H1 (cell line): Measurements from ENCODE around the gene TMCO1. TPM values are rescaled to one million over a fixed set of nuclear protein-coding genes. Genes with fewer than 3 reads are reported as not detected.

Source experiments
- CTCF ChIP-seq, 3 experiments: IDR thresholded peaks; 1 replicate in 2 of 3; 2 replicates in 1 of 3; pipeline versions ENCODE4 v1.5.1 to v1.6.1; 2011; ENCODE audit warnings: low read length in 3 of 3, mild to moderate bottlenecking in 3 of 3, inconsistent platforms in 2 of 3, low read depth in 1 of 3, moderate library complexity in 1 of 3; ENCODE audit not compliant: insufficient read depth in 1 of 3; ENCODE audit errors: control extremely low read depth in 1 of 3
- E2F6 ChIP-seq: IDR thresholded peaks from 2 replicates; pipeline ENCODE4 v1.6.1; 2012; ENCODE audit warnings: inconsistent platforms
- EGR1 ChIP-seq: IDR thresholded peaks from 2 replicates; pipeline ENCODE4 v1.6.1; 2011; ENCODE audit warnings: low read depth, low read length, borderline replicate concordance
- KDM5A ChIP-seq: fragments of 200-600 bp; IDR thresholded peaks from 2 replicates; pipeline ENCODE4 v1.7.1; 2012; ENCODE audit warnings: mild to moderate bottlenecking, low read length, inconsistent platforms, mixed read lengths
- POLR2A ChIP-seq, 2 experiments: IDR thresholded peaks; 1 replicate in 1 of 2; 2 replicates in 1 of 2; pipeline ENCODE4 v1.6.1; 2011; ENCODE audit warnings: low read depth in 2 of 2, low read length in 2 of 2, mild to moderate bottlenecking in 2 of 2; ENCODE audit errors: control extremely low read depth in 1 of 2
- SIN3A ChIP-seq, 2 experiments: IDR thresholded peaks in 1 of 2; conservative IDR thresholded peaks in 1 of 2; 2 replicates each; pipeline ENCODE4 v1.6.1; 2011 to 2012; ENCODE audit warnings: low read length in 2 of 2, improper control_type of control experiment in 1 of 2, low read depth in 1 of 2, mild to moderate bottlenecking in 1 of 2
- SP4 ChIP-seq: IDR thresholded peaks from 2 replicates; pipeline ENCODE4 v1.6.1; 2012; ENCODE audit warnings: low read length, inconsistent platforms
- TAF1 ChIP-seq: IDR thresholded peaks from 2 replicates; pipeline ENCODE4 v1.6.1; 2011; ENCODE audit warnings: mild to moderate bottlenecking, low read depth, low read length
- ZNF274 ChIP-seq: IDR thresholded peaks from 2 replicates; pipeline ENCODE4 v1.7.0; 2012; ENCODE audit warnings: low read length, borderline replicate concordance; ENCODE audit errors: extremely low read depth
- polyA plus RNA-seq, 7 experiments: library from polyadenylated mRNA; depleted of rRNA in 3 of 7; stranded (reverse) in 5 of 7; unstranded in 2 of 7; fragments of >200 nt in 5 of 7; fragments of 200-250 nt in 2 of 7; gene quantifications; 1 replicate in 5 of 7; 2 replicates in 1 of 7; 4 replicates in 1 of 7; pipeline versions ENCODE4 v1.2.1 to v1.2.3, GENCODE V29; 2011 to 2013; ENCODE audit warnings: missing spikeins in 2 of 7, mixed read lengths in 2 of 7
- total RNA-seq: library from RNA; stranded (reverse); fragmentation: NEBNext Ultra II Directional; extraction: Animal tissue kit (Norgen Biotek cat#: 25700); gene quantifications from 2 replicates; pipeline ENCODE4 v1.2.1, GENCODE V29; 2021

Gene TMCO1
- total and polyA plus RNA-seq, 2 of the 8 experiments (the other 6 are each of a cell fraction or from before 2014, with no cell fraction given), result 61.6 to 63.8 TPM

GRCh38 chr1:165697881-165698760 lies 70.5 kb downstream of the TMCO1 start, which contains the start of gene ALDH9A1 (continued):
- peak in 2 of 3 experiments; percentile 14 to 40; a peak in 2 of 4 replicates for TF ChIP-seq CTCF (IDR thresholded peaks at IDR 0.05; ENCODE audit: control extremely low read depth in 1 of 3, insufficient read depth in 1 of 3, low read depth in 1 of 3, low read length in 3 of 3)
- no peak for TF ChIP-seq ZNF274
- peak; percentile 49 to 62; a peak in 1 of 4 replicates for TF ChIP-seq SIN3A (conservative IDR thresholded peaks at IDR 0.05 in 1 of 2, IDR thresholded peaks at IDR 0.05 in 1 of 2; ENCODE audit: low read depth in 1 of 2, low read length in 2 of 2)
- TF ChIP-seq POLR2A (IDR thresholded peaks at IDR 0.05; ENCODE audit: control extremely low read depth in 1 of 2, low read depth in 2 of 2, low read length in 2 of 2), result peak; percentile 56 to 81
- TF ChIP-seq TAF1, result peak; percentile 76; the same call in 1 of the 2 replicates
- TF ChIP-seq EGR1, result no peak
- TF ChIP-seq E2F6, result peak; percentile 26; the same call in 1 of the 2 replicates
- 0 out of 2 replicates have a peak, but pooled peaks have one; percentile 31 for TF ChIP-seq KDM5A
- no peak for TF ChIP-seq SP4
